Stimulated activated CD8-positive, alpha-beta memory T cell treated with anti-CD3 and anti-CD28 coated beads, Interleukin-4, amount 100 ng/mL, for 1 hour (primary cell): ENCODE measurements around the gene CHRD.

Source experiments
- DNase-seq, 2 donors: peaks; one replicate each; pipeline ENCODE4 v3.0.0-alpha.2; 2020; ENCODE audit warnings: low read depth in 2 of 2, low spot score in 1 of 2

The CHRD gene

DNA sequence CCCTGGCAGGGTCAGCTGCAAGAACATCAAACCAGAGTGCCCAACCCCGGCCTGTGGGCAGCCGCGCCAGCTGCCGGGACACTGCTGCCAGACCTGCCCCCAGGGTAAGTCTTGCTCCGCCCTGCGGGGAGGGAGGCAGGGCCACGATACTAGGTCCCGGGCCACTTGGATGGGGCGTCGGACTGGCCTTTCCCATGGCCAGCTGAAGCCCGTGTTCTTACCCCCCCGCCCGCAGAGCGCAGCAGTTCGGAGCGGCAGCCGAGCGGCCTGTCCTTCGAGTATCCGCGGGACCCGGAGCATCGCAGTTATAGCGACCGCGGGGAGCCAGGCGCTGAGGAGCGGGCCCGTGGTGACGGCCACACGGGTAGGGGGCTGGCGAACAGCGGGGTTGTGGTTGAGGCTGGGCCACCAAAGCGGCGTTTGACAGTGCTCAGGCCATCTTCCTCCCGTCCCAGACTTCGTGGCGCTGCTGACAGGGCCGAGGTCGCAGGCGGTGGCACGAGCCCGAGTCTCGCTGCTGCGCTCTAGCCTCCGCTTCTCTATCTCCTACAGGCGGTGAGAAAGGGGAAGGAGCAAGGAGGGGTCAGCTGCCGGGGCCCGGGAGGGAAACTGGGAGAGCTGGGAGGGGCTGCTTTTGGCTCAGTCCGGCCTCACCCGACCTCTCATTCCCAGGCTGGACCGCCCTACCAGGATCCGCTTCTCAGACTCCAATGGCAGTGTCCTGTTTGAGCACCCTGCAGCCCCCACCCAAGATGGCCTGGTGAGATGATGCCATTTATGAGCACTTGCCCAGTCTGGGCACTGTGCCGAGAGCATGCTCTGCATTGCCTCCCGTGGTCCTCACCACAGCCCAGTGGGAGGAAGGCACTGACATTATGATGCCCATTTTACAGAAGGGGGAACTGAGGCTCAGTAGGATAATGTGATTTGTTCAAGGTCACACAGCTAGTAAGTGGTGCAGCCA, 1.7 kb downstream of the CHRD start:
- no peak for DNase-seq

DNA sequence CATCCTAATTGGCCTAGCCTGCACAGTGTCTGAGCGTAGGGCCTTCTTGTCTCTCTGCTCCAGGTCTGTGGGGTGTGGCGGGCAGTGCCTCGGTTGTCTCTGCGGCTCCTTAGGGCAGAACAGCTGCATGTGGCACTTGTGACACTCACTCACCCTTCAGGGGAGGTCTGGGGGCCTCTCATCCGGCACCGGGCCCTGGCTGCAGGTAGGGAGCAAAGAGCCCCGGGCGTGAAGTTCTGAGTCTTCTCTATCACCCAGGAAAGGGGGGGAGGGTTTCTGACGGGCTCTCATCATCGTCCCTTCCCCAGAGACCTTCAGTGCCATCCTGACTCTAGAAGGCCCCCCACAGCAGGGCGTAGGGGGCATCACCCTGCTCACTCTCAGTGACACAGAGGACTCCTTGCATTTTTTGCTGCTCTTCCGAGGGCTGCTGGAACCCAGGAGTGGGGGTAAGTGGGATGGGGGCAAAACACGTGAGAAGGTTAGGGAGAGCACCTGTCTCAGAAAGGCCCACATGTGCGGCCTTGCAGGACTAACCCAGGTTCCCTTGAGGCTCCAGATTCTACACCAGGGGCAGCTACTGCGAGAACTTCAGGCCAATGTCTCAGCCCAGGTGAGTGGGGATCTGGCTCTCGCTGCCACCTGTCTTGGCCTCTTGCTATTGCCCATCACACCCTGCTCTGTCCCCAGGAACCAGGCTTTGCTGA, 2.6 kb downstream of the CHRD start:
- no peak for DNase-seq

DNA sequence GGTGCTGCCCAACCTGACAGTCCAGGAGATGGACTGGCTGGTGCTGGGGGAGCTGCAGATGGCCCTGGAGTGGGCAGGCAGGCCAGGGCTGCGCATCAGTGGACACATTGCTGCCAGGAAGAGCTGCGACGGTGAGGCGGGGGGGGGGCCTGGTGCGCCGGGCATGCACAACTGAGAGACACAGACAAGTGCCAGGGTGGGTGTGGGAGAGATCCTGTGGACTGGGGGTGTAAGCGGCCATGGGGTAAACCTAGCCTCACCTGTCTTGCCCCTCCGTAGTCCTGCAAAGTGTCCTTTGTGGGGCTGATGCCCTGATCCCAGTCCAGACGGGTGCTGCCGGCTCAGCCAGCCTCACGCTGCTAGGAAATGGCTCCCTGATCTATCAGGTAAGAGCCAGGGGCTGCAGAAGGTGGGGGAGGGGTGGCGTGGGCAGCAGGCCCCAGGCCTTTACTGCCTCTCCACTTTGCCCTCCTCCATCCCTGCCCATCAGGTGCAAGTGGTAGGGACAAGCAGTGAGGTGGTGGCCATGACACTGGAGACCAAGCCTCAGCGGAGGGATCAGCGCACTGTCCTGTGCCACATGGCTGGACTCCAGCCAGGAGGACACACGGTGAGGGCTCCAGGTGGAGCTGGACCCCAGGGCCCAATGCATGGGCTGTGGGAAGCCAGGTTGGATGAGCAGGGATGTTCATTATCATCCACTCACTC, 3.3 kb downstream of the CHRD start:
- no peak for DNase-seq

DNA sequence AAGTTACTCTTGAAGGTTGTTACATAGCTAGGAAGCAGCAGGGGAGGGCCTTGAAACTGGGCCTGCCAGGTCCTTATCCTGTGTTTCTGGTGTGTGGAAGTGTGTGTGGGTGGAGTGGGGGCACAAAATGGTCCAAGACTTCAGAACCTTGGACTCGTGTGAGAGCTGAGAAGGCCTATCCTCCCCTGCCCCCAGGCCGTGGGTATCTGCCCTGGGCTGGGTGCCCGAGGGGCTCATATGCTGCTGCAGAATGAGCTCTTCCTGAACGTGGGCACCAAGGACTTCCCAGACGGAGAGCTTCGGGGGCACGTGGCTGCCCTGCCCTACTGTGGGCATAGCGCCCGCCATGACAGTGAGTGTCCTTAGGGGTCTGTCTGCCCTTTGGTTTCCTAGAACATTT, 4.5 kb downstream of the CHRD start:
- DNase-seq: no peak

DNA sequence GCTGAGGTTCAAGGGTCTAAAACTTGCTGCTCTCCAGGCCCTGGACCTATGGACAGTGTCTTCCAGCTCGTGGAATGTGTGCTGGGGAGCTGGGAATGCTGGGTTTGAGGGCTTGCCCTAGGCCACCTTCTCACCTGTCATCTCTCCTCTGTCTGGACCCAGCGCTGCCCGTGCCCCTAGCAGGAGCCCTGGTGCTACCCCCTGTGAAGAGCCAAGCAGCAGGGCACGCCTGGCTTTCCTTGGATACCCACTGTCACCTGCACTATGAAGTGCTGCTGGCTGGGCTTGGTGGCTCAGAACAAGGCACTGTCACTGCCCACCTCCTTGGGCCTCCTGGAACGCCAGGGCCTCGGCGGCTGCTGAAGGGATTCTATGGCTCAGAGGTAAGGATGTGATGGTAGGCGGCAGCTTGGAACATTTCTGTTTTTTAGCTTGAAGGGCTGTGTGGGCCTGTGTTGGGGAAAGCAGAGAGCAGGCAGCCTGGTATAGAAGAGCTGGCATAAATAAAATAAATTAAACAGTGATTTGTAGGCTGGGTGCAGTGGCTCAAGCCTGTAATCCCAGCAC, 5.1 kb downstream of the CHRD start:
- DNase-seq: no peak

DNA sequence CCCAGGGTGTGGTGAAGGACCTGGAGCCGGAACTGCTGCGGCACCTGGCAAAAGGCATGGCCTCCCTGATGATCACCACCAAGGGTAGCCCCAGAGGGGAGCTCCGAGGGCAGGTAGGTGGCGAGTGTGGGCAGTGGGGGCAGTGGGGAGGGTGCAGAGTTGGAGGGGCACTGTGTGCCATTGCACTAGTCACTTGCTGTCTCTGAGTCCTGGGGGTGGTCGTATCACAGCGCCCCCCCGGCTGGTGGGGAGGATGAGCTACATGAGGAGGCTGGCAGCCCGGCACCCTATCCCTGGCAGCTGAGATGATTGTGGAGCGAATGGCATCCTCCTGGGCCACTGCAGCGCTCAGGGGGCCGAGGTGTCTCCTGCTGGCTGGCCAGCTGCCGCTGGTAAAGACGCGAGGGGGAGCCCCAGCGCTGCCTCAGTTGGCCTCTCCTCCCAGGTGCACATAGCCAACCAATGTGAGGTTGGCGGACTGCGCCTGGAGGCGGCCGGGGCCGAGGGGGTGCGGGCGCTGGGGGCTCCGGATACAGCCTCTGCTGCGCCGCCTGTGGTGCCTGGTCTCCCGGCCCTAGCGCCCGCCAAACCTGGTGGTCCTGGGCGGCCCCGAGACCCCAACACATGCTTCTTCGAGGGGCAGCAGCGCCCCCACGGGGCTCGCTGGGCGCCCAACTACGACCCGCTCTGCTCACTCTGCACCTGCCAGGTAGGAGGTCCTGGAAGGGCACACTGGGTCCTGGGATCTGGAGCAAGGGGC, 6.4 kb downstream of the CHRD start:
- DNase-seq: no peak

DNA sequence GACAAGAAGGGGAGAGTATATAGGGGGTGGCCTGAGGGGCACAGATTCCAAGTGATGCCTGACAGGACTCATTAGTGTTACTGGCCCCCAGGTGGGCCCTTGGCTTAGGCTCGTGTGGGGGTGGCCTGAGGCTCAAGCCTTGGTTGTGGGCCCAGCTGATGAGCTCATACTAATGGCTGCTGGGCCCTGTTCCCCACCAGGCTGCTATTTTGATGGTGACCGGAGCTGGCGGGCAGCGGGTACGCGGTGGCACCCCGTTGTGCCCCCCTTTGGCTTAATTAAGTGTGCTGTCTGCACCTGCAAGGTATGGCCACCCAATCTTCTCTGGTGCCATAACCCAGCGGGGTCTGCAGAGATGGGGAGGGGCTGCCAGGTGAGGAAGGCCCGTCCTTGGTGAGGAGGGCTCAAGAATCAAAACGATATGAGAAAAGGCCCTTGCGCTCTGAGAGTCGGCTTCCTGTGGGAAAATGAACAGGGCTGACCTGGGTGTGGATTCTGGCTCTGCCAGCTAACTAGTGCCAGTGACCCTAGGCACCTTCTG, 7.4 kb downstream of the CHRD start:
- DNase-seq: no peak

DNA sequence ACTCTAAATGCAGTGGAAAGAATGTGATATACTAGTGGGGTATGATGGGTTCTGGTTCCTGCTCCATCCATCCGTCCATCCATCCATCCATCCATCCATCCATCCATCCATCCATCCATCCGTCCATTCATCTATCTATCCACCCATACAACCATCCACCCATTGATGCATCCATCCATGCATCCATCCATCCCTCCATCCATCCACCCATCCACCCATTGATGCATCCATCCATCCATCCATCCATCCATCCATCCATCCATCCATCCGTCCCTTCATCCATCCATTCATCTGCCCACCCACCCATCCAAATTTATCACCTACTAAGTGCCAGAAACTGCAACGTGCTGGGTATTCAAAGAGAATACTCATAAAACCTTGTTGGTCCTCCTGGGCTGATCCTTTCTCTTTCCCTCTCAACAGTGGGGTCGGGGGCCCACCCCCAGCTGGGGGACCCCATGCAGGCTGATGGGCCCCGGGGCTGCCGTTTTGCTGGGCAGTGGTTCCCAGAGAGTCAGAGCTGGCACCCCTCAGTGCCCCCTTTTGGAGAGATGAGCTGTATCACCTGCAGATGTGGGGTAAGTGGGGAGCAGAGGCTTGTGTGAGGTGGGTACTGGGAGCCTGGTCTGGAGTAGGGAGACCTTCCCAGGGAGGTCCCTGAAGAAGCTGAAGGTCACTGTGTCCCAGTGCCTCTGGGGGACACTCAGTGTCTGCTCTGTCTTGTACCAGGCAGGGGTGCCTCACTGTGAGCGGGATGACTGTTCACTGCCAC, 8.5 kb downstream of the CHRD start:
- DNase-seq: no peak

DNA sequence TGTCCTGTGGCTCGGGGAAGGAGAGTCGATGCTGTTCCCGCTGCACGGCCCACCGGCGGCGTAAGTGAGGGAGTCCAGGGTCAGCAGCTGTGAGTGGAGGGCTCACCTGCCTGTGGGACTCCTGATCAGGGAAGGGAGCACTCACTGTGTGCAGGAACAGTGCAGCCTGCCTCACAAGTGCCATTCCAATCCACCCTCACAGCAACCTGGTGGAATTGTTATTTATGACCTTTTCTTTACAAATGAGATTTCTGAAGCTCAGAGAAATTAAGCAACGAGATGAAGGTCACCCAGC, 9.0 kb downstream of the CHRD start:
- DNase-seq: no peak

DNA sequence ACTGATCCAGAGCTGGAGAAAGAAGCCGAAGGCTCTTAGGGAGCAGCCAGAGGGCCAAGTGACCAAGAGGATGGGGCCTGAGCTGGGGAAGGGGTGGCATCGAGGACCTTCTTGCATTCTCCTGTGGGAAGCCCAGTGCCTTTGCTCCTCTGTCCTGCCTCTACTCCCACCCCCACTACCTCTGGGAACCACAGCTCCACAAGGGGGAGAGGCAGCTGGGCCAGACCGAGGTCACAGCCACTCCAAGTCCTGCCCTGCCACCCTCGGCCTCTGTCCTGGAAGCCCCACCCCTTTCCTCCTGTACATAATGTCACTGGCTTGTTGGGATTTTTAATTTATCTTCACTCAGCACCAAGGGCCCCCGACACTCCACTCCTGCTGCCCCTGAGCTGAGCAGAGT, 9.5 kb downstream of the CHRD start:
- DNase-seq: no peak

DNA sequence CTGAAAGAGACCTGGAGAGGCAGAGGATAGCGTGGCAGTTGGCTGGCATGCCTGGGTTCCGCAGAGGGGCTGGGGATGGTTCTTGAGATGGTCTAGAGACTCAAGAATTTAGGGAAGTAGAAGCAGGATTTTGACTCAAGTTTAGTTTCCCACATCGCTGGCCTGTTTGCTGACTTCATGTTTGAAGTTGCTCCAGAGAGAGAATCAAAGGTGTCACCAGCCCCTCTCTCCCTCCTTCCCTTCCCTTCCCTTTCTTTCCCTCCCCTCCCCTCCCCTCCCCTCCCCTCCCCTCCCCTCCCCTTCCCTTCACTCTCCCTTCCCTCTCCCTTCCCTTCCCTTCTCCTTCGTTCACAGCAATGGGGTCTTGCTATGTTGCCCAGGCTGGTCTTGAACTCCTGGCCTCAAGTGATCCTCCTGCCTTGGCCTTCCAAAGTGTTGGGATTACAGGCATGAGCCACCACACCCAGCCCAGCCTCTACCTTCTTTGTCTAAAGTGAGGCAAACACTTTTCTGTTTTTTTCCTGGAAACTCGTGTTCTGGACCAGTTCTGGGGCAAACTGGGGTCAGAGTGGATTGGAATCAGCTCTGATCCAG, 10.2 kb downstream of the CHRD start:
- DNase-seq: no peak

DNA sequence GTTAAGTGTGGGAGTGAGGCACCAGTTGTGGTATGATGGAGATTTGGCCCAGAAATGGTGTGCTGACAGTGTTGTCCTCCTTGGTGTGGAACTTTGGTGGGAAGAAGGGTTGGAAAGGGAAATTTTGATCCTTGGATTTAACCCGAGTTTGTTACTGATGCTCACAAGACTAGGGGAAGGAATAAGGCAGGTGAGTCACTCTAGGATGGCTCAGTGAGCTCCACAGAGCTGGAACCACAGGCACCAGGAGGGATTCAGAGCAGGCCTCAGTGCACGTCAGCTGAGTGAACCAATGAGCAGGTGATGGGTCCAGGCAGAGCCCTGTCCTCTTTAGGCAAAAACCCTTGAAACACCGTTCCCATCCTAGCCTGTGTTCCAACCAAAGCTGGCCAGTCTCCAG, 11.4 kb downstream of the CHRD start:
- no peak for DNase-seq

DNA sequence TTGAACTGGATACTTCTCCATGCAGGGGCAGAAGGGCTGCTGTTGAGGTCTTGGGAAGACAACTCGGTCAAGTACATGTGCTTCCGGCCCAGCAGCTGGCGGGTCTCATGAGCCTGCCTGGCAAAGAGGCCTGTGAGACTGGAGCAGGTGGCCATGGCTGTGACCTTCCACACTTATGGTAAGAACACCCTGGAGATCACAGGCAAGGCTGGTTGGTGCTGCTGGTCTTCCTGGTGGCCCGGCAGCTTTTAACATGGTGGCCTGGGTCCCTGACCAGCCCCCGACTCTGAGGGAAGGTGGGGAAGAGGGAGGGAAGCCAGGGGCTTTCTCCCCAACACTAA, 15.4 kb downstream of the CHRD start:
- no peak for DNase-seq

DNA sequence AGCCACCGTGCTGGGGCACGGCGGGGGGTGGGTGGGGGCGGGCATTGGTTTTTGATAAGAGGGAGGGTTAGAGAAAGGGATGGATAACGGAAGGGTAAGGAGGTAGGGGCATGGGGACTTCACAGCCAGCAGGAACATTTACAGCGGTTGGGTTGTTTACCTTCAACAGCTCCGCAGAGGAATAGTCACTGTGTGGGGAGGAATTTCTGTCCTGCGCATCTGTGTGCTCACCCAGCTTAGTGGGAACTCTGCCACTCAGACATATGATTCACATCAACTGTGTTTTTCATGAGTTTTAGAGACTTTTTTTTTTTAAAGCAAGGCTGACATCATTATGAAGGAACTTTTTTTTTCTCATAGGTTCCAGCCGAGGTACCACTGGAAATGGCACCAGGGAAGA, 19.6 kb downstream of the CHRD start:
- no peak for DNase-seq

DNA sequence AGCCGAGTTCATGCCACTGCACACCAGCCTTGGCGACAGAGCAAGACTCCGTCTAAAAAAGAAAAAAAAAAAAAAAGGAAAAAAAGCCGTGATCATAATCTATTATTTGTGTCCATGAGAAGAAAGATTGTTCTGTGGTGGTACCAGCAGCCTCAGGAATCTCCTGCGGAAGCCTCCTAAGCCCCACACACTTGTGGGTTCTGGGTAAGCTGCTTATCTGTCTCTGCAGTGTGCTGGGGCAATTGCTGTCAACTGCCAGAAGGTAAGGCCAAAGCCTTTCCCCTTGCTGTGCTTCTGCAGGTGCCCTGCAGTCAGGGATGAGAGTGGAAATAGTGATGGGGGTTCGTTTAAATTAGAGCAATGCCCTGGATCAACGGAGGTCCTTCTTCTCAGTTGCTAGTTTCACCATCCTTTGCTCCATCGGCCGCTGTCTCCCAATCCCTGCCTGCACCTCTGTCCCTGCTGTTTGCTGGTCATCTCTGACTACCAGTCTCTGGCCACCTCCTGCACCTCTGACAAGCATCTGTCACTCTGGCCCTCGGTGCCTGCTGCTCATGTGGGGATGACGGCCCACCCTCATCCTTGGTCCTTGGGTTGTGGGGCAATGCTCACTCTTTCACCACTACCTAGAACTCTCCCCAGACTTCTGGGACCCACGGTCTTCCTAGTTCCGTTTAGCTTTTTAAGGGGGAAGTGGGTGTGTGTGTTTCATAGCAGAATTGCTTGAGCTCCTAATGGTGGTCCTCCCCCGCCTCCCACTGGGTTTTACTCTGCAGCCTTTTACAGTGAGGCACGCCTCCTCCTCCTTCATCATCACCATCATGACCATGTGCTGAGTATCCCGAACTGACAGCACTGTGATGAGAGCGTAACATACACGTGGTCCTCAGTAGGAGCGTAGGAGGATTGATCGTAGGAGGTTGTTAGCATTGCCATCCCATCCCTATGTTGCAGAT, 25.5 kb downstream of the CHRD start:
- no peak for DNase-seq

DNA sequence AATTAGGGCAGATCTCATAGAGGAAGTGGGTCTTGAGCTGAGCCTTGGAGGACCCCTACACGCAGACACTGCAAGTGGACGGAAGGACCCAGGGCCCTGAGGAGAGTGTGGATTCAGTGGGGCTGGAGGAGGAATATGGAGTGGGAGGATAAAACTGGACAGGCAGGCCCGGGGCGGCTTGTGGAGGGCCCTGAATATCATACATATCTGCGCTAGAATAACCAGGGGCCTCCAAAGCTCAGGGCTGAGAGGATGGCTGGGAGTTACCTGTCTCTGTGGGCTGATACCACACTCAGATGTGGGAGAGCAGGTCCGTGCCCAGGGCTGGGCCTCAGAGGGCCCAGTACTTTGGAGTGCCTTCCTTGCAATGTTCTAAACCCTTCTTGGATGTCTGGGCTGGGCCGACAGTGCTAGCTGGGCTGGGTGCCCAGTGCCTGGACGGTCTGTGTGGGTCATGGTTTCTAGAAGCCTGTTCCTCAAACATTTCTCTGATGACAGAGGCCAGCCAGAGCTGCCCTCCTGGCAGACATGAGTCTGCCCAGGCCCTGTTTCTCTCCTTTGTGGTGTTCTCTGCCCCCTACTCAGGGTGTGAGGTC, 29.6 kb downstream of the CHRD start:
- no peak for DNase-seq

DNA sequence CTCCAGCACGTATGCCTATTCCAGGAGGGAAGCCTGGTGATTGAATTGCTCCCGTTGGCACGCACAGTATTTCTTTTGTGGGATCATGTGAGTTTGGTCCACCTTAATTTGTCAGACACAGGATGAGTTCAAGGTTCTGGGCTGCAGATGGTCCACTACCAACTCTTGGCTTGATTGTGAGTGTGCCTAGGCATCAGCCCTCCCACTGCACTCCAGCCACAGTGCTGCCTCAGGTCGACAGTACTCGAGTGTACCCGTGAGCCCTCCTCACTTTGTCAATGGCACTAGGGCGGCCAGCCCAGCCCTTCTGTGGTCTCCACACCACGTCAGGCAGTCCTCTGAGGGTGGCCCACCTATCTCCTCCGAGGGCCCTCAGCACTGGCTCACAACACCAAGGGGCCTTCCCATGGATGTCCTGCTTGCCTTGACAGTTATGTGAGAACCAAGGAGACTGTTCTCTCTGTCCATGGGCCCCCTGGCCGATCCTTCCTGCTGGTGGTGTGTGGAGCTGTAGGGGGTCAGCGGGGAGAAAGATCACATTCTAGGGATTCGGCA, 30.2 kb downstream of the CHRD start:
- DNase-seq: no peak
